Measurements from ENCODE around the gene PRRC2B.

Gene PRRC2B

DNA sequence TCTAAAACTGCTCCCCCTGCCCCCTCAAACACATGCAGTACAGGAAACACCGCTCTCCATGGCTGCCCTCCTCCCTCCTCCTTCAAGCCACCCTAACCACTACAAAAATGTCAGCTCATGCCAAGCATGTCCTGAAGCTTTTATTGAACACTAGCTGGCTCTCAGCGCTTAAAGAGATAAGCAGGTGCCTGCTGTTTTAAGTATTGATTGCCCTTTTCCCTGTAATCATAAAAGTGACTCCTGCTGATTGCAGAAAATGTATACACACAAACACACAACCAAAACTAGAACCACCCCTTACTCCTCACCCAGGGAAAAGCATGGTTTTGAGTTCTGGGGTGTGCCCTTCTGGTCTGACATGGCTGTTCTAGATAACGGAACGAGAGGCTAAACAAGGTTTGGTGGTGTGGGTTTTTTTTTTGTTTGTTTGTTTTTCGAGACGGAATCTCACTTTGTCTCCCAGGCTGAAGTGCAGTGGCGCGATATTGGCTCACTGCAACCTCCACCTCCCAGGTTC, 140.9 kb downstream of the PRRC2B start:
- no peak overlapping the region for H3K27ac ChIP-seq
- TF ChIP-seq, protein P1, sequence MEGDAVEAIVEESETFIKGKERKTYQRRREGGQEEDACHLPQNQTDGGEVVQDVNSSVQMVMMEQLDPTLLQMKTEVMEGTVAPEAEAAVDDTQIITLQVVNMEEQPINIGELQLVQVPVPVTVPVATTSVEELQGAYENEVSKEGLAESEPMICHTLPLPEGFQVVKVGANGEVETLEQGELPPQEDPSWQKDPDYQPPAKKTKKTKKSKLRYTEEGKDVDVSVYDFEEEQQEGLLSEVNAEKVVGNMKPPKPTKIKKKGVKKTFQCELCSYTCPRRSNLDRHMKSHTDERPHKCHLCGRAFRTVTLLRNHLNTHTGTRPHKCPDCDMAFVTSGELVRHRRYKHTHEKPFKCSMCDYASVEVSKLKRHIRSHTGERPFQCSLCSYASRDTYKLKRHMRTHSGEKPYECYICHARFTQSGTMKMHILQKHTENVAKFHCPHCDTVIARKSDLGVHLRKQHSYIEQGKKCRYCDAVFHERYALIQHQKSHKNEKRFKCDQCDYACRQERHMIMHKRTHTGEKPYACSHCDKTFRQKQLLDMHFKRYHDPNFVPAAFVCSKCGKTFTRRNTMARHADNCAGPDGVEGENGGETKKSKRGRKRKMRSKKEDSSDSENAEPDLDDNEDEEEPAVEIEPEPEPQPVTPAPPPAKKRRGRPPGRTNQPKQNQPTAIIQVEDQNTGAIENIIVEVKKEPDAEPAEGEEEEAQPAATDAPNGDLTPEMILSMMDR (conservative IDR thresholded peaks at IDR 0.05; ENCODE audit: low read depth): no peak
- ChIA-PET POLR2A (ENCODE audit: low non-redundant PET) (no interaction called here), CTCF (interaction anchor here (0.6 to 0.7 kb wide), 2 partner anchors 9 to 57 kb away, joined by 3 to 5 read pairs; no protein-coding TSS in a partner anchor)
- DNase-seq (ENCODE audit: low spot score): no peak

GRCh38 chr9:131537946-131538345, 144.1 kb downstream of the PRRC2B start:
- CTCF ChIA-PET: no interaction called here
- no peak for DNase-seq (ENCODE audit: low spot score)
- H3K27ac ChIP-seq: no peak overlapping the region
- POLR2A ChIA-PET (ENCODE audit: low non-redundant PET): no interaction called here
- TF ChIP-seq, protein P1 (conservative IDR thresholded peaks at IDR 0.05; ENCODE audit: low read depth): no peak

DNA sequence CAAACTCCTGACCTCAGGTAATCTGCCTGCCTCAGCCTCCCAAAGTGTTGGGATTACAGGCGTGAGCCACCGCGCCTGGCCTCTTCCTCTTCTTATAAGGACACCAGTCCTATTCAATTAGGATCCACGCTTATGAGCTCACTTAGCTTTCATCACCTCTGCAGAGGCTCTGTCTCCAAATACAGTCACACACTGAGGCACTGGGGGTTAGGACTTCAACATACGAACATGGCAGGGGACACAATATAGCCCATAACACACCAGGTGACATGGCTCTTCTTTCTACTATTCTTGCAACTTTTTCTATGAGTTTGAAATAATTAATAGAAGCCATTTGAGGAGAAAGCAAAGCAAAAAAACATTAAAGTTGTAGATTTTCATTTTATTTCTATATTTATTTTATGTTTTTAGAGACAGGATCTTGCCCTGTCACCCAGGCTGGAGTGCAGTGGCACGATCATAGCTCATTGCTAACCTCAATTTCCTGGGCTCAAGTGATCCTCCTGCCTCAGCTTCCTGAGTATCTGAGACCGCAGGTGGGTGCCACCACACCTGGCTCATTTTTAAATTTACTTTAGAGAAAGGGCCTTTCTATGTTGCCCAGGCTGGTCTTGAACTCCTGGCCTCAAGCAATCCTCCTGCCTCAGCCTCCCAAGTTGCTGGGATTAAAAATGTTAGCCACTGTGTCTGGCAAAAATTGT, 145.5 kb downstream of the PRRC2B start:
- DNase-seq (ENCODE audit: low spot score): no peak
- CTCF ChIA-PET: interaction anchor here (0.7 kb wide), 1 partner anchor 96 kb away, joined by 3 read pairs; no protein-coding TSS in a partner anchor
- H3K27ac ChIP-seq: no peak overlapping the region
- TF ChIP-seq, protein P1 (conservative IDR thresholded peaks at IDR 0.05; ENCODE audit: low read depth): no peak
- POLR2A ChIA-PET (ENCODE audit: low non-redundant PET): interaction anchor here (0.6 kb wide), 1 partner anchor 1300 kb away, joined by 6 read pairs; no protein-coding TSS in a partner anchor

DNA sequence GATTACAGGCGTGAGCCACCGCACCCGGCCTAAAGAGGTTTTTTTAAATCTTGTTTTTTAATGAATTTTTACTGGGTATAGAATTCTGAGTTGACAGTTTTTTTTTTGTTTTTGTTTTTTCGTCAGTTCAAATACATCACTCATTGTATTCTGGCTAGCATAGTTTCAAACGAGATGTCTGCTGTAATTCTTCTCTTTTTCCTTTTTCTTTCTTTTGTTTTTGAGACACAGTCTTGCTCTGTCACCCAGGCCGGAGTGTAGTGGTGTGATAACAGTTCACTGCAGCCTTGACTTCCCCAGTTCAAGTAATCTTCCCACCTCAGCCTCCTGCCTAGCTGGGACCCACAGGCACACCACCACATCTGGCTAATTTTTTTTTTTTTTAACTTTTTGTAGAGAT, 149.3 kb downstream of the PRRC2B start:
- DNase-seq (ENCODE audit: low spot score): no peak
- CTCF ChIA-PET: no interaction called here
- POLR2A ChIA-PET (ENCODE audit: low non-redundant PET): no interaction called here
- TF ChIP-seq, protein P1 (conservative IDR thresholded peaks at IDR 0.05; ENCODE audit: low read depth): no peak
- H3K27ac ChIP-seq: no peak overlapping the region

DNA sequence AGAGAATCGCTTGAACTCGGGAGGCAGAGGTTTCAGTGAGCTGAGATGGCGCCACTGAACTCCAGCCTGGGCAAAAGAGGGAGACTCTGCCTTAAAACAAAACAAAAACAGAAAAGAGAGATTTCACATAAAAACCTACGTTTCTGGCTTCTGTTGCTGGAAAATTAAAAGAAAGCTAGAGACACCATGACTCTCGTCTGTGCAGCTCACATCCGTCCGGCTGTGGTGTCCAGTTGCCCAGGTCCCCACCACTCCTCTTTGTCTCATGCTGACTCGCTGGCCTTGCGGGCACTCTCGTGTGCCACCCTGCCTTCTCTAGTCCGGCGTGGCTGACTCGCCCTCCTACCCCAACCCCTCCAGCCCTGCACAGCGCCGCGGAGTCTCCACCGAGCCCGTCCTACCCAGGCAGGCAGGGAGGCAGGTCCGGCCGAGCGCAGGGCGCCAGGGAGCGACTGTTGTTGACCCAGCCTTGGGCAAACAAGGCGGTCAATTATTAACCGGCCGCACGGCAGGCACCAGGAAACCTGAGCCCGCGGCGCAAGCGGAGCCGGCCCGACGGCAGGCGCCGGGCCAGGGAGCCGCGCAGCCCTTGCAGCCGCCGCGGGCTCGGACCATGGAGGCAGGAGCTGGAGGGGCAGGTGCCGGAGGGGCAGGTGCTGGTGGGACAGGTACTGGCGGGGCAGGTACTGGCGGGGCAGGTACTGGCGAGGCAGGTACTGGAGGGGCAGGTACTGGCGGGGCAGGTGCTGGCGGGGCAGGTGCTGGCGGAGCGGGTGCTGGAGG, 151.3 kb downstream of the PRRC2B start, which contains the start of gene PRRT1B:
Gene PRRT1B, plus strand, starts transcription at position 521 of the 783 bp plus-strand sequence. Its CDS starts 93 bp downstream, at position 614.
- CTCF ChIA-PET: interaction anchor here (0.5 to 1.5 kb wide), 4 partner anchors 46 to 688 kb away, joined by 3 to 5 read pairs (median 4); no protein-coding TSS in a partner anchor
- no peak for DNase-seq (ENCODE audit: low spot score)
- no peak within 1 kb of the TSS for H3K27ac ChIP-seq
- TF ChIP-seq, protein P1 (conservative IDR thresholded peaks at IDR 0.05; ENCODE audit: low read depth): no peak
- POLR2A ChIA-PET (ENCODE audit: low non-redundant PET): no interaction called here

GRCh38 chr9:131545786-131546335, 152.0 kb downstream of the PRRC2B start:
- no peak for DNase-seq (ENCODE audit: low spot score)
- no peak overlapping the region for H3K27ac ChIP-seq
- ChIA-PET POLR2A (ENCODE audit: low non-redundant PET) (no interaction called here), CTCF (interaction anchor here (0.6 to 1.5 kb wide), 6 partner anchors 14 to 717 kb away, joined by 3 to 5 read pairs (median 4); no protein-coding TSS in a partner anchor)
- TF ChIP-seq, protein P1 (conservative IDR thresholded peaks at IDR 0.05; ENCODE audit: low read depth): no peak
